ENCODE results near the gene FAM219B.
"Not testable (repeated sequence)": the region's sequence is repeated elsewhere in the genome, so short reads cannot be mapped to it uniquely, and the experiment has no call there.

The FAM219B gene

DNA sequence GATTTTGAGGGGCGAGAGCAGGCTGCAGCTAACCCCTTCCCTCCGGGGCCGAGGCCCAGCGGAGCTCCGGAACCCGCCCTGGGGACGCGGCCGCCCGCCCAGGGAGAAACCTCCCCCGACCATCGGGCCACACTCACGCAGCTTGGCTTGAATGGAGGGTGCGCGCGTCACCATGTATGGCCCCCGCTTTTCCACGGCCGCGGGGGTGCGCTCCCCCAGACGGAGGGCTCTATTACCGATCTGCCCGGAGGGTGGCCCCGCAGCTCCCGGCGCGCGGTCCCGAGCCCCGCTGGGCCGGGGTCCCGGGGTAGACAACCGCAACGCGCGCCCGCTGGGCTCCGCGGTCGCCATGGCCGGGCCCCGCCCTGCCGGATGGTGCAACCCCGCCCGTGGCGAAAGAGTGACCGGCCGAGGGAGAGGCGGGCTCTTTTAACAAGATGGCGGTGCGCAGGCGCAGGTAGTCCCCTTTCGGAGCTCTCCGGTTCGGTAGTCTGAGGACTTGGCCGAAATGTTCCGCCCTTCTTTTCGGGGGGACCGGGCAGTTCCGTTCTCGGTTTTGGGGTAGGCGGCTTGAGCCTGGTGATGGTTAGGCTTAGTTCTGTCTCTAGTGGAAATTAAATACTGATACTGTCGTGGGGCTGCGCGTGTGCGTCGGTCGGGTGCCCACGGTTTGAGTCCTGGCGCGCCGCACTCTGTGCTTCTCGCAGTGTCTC lies at the start of gene FAM219B:
Gene FAM219B, minus strand, starts transcription at position 402 of the 713 bp plus-strand sequence. Its CDS starts 51 bp downstream, at position 351.
- peak; percentile 73 for DNase-seq (ENCODE audit: low spot score)

GRCh38 chr15:74955796-74956647 lies 49.4 kb upstream of the FAM219B start:
- peak; percentile 62 for DNase-seq (ENCODE audit: low spot score)

GRCh38 chr15:74955017-74955416 lies 48.4 kb upstream of the FAM219B start:
- DNase-seq (ENCODE audit: low spot score) = no peak

- no peak for DNase-seq (ENCODE audit: low spot score)
These were observed 47.9 kb upstream of the FAM219B start for GRCh38 chr15:74954515-74954914.

- DNase-seq (ENCODE audit: low spot score) = no peak
These were observed 44.4 kb upstream of the FAM219B start for GRCh38 chr15:74951006-74951405.

GRCh38 chr15:74950078-74950908 lies 43.6 kb upstream of the FAM219B start:
- peak; percentile 84 for DNase-seq (ENCODE audit: low spot score)

DNA sequence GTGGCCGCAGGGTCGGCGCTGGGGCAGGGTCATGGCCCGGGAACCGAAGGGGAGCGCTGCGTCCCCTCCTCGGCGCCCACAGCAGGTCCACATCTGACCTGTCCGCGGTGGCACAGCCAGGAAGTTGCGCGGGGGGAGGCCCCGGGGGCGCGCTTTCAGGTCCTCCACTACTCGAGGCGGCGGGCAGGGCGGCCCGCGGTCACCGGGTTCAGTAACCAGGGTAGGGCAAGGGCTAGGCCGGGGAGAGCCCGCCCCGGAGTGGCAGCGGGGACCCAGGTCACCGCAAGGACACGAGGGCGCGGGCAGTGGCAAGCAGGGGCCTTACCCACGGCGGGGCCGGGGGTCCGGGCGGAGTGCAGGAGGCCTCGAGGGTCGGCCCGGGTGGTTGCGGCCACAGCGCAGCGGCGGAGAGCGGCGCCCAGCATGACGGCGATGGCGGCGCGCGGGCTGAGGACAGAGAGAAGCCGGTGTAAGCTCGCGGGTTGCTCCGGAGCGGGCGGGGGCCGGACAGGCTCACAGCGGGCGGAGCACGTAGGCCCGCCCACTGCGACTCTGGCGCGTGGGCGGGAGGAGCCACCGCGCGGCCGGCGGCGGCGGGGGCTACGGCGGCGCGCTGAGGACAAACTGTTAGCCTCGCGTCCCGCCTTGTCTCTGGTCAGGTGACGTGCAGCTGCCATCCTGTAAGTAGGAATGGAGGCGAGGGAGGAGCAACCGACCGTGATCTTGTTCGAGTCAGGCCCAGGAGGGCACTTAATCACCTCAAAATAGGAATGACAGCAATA lies 31.1 kb upstream of the FAM219B start, which contains the start of gene COX5A:
Gene COX5A, minus strand, starts transcription at position 484 of the 782 bp plus-strand sequence. Its CDS starts 59 bp downstream, at position 425.
- peak; percentile 92 for DNase-seq (ENCODE audit: low spot score)

DNA sequence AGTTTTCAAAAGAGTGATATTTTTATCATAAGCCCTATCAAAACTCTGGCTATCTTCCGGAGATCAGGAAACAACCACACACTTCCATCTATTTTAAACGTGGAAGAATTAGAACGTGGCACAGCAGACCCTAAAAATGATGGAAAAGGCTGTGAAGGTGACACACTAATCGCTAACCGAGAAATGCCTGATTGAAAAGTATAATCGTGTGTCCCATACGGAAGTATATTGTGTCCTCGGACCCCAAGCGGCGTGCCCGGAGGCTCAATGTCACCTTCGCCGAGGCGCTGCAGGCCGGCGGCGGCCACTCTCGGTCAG lies 30.6 kb upstream of the FAM219B start:
- DNase-seq (ENCODE audit: low spot score) = no peak

DNA sequence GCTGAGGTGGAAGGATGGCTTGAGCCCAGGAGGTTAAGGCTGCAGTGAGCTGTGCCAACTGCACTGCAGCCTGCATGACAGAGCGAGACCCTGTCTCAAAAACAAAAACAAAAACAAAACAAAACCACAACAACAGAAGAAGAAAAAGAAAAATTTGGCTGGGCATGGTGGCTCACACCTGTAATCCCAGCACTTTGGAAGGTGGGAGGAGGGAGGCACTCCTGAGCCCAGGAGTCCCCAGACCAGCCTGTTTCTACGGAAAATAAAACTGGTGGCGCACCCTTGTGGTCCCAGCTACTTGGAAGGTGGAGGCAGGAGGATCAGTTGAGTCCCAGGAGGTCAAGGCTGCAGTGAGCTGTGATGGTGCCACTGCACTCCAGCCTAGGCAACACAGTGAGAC lies 28.5 kb upstream of the FAM219B start:
- not testable (repeated sequence) for DNase-seq (ENCODE audit: low spot score)

GRCh38 chr15:74933573-74933972 lies 26.9 kb upstream of the FAM219B start:
- DNase-seq (ENCODE audit: low spot score) = no peak

DNA sequence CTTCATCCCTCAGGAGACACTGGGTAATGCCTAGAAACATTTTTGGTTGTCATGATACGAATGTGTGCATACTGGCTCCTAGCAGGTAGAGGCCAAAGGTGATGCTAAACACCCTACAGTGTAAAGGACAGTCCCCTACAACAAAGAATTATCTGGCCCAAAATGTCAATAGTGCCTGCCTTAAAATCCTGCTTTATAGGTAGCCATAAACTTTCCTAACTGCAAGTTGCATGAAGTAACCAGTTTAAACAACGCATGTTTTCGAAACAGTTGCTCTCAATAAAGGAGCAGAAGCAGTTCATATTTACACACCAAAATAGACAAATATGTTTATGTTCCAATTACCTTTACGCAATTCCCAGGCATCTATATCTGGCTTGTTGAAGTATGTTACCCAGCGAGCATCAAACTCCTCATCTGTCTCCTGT lies 22.1 kb upstream of the FAM219B start:
- DNase-seq (ENCODE audit: low spot score) = no peak

GRCh38 chr15:74924525-74924924 lies 17.9 kb upstream of the FAM219B start:
- DNase-seq (ENCODE audit: low spot score) = no peak

DNA sequence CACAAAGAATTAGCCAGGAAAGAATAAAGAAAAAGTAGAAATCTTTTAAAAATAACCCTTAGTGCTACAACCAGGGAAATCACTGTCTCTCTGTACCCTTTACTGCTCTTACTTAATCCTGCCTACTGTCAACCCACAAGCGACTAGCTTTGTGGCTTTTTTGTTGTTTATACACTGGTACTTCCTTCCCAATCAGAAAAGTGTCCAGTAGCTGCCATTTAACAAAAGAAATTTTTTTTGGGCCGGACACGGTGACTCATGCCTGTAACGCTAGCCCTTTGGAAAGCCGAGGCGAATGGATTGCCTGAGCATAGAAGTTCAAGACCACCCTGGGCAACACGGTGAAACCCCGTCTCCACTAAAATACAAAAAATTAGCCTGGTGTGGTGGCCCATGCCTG lies 13.8 kb upstream of the FAM219B start:
- no peak for DNase-seq (ENCODE audit: low spot score)

DNA sequence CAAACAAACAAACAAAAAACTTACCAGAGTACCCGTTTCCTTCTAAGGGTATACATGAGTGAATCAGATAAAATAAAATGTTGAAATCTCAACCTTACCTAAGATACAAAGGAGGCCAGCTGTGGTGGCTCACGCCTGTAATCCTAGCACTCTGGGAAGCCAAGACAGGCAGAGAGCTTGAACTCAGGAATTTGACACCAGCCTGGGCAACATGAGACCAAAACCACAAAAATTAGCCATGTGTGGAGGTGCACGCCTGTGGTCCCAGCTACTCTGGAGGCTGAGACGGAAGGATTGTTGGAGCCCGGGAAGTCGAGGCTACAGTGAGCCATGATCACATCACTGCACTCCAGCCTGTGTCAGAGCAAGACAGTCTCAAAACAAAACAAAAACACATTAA lies 11.0 kb upstream of the FAM219B start:
- no peak for DNase-seq (ENCODE audit: low spot score)

- DNase-seq (ENCODE audit: low spot score) = not testable (repeated sequence)
These were observed 7.1 kb upstream of the FAM219B start for GRCh38 chr15:74913799-74914198.

- DNase-seq (ENCODE audit: low spot score) = no peak
These were observed 6.4 kb upstream of the FAM219B start for GRCh38 chr15:74913041-74913440.

- DNase-seq (ENCODE audit: low spot score) = no peak
These were observed 2.0 kb upstream of the FAM219B start for GRCh38 chr15:74908635-74909034.

- peak; percentile 15 for DNase-seq (ENCODE audit: low spot score)
These were observed 666 bp upstream of the FAM219B start for GRCh38 chr15:74907163-74907870.

GRCh38 chr15:74906067-74906449 lies 593 bp downstream of the FAM219B start:
- DNase-seq (ENCODE audit: low spot score) = peak; percentile 21

DNA sequence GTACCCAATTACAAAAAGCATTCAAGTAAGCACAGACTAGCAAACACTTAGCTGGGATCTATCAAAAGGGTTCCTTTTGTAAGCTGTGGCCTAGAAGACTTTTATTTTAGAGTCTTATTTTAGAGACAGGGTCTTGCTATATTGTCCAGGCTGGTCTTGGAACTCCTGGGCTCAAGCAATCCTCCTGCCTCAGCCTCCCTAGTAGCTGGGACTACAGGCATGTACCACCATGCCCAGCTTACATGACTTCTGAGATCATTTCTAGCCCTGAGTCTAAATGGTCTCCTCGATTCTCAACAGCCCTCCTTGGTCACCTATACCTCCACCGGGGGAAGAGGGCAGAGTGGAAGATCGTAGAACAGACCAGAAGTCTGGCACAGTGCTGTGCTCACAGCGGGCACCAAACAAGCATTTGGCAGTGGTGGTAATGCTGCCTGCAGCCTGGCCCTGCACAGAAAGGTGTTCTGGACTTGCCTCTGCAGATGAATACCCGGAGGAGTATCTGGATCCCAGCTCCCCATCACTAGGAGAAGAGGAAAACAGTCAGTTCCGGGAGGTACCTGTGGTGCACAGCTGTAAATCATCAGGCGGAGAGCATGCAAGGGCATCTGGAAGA lies 2.4 kb downstream of the FAM219B start:
- no peak for DNase-seq (ENCODE audit: low spot score)
